PC-9 (cell line): ENCODE measurements around the gene PIGX. TPM values are rescaled to one million over a fixed set of nuclear protein-coding genes. Genes with fewer than 3 reads are reported as not detected.
"Not testable (repeated sequence)": the region's sequence is repeated elsewhere in the genome, so short reads cannot be mapped to it uniquely, and the experiment has no call there.

Experiments
- BruUV-seq: library from RNA; stranded (reverse); fragments of 400-500 nt; replicated peaks from 2 replicates; lab custom pipeline; 2021; lab: Mats Ljungman, UMichigan
- CTCF ChIA-PET: fragments of 300-600 bp; sonication (Branson Sonifier 250); formaldehyde crosslinking; loops from one replicate; lab custom pipeline; 2022; ENCODE audit warnings: antibody characterized with exemption; lab: Charles Lee
- POLR2A ChIA-PET: fragments of 300-600 bp; sonication (Branson Sonifier 250); formaldehyde crosslinking; loops from one replicate; lab custom pipeline; 2022; ENCODE audit warnings: antibody characterized with exemption; ENCODE audit not compliant: unreplicated experiment; lab: Charles Lee
- DNase-seq, 2 experiments: peaks; one replicate each; pipeline versions ENCODE4 v3.0.0 to v3.0.0-alpha.2; 2015 to 2022; ENCODE audit warnings: mixed read lengths in 1 of 2
- H2AFZ ChIP-seq: fragments of 200-600 bp; sonication (generic); 2 replicates; pipeline ENCODE4 v1.8.1; 2017; ENCODE audit warnings: antibody characterized with exemption
- H3F3A ChIP-seq: fragments of 200-600 bp; sonication (generic); 2 replicates; pipeline ENCODE4 v1.8.1; 2017; ENCODE audit warnings: antibody characterized with exemption, mild to moderate bottlenecking, low read depth; ENCODE audit not compliant: insufficient read depth
- H3K27ac ChIP-seq: fragments of 200-600 bp; sonication (generic); 2 replicates; pipeline ENCODE4 v1.6.1; 2016; ENCODE audit warnings: mixed run types
- H3K27me3 ChIP-seq: fragments of 200-600 bp; sonication (generic); 2 replicates; pipeline ENCODE4 v1.6.1; 2016; ENCODE audit warnings: low read depth, mixed run types; ENCODE audit not compliant: insufficient read depth
- H3K36me3 ChIP-seq: fragments of 200-600 bp; sonication (generic); 2 replicates; pipeline ENCODE4 v1.6.1; 2016; ENCODE audit warnings: low read depth, mixed run types
- H3K4me1 ChIP-seq: fragments of 200-600 bp; sonication (generic); replicated peaks from 2 replicates; pipeline ENCODE4 v1.6.1; 2016; ENCODE audit warnings: mixed run types; ENCODE audit not compliant: insufficient read depth
- H3K4me2 ChIP-seq: fragments of 200-600 bp; sonication (generic); 2 replicates; pipeline ENCODE4 v1.6.1; 2017; ENCODE audit warnings: mixed run types
- H3K4me3 ChIP-seq: fragments of 200-600 bp; sonication (generic); 2 replicates; pipeline ENCODE4 v1.6.1; 2016; ENCODE audit warnings: mixed run types
- H3K79me2 ChIP-seq: fragments of 200-600 bp; sonication (generic); 2 replicates; pipeline ENCODE4 v1.6.1; 2017; ENCODE audit warnings: low read depth, mixed run types
- H3K9me2 ChIP-seq: fragments of 200-600 bp; sonication (generic); 2 replicates; pipeline ENCODE4 v1.8.1; 2017; ENCODE audit warnings: mild to moderate bottlenecking; ENCODE audit not compliant: insufficient read depth
- H3K9me3 ChIP-seq: fragments of 200-600 bp; sonication (generic); 2 replicates; pipeline ENCODE4 v1.8.1; 2016; ENCODE audit warnings: low read depth; ENCODE audit not compliant: insufficient read depth
- H4K20me1 ChIP-seq: fragments of 200-600 bp; sonication (generic); 2 replicates; pipeline ENCODE4 v1.8.1; 2017; ENCODE audit not compliant: insufficient read depth
- CTCF ChIP-seq: fragments of 200-600 bp; sonication (generic); conservative IDR thresholded peaks from 2 replicates; pipeline ENCODE4 v1.6.1; 2017; ENCODE audit warnings: mixed run types, antibody characterized with exemption, mild to moderate bottlenecking, moderate library complexity
- EZH2 ChIP-seq: fragments of 200-600 bp; sonication (generic); IDR thresholded peaks from 2 replicates; pipeline ENCODE4 v1.8.0; 2017; ENCODE audit warnings: antibody characterized with exemption, low read depth
- intact Hi-C: fragments of 100-400 bp; cut with micrococcal nuclease; formaldehyde crosslinking; loops from one replicate; pipeline ENCODE4 v1.10.0; 2022; ENCODE audit not compliant: unreplicated experiment
- total RNA-seq: library from RNA; stranded (reverse); gene quantifications from 2 replicates; pipeline ENCODE4 v1.2.3, GENCODE V29; 2021

PIGX gene
- total RNA-seq, 1 experiment from 2014 or later: 47.6 TPM

- Histone ChIP-seq H3K36me3 (no peaks in the 10 kb centered on the region), H3K9me2 (no peaks in the 10 kb centered on the region), H3K4me3 (peak overlapping the region; percentile 93), H2AFZ (peak overlapping the region; percentile 99), H3K27ac (peak overlapping the region; percentile 43), H3K9me3 (no peaks in the 10 kb centered on the region), H3K4me2 (peak overlapping the region; percentile 91), H3K79me2 (peaks cover 12% of the 10 kb centered on the region), H3K4me1 (peaks cover 18% of the 10 kb centered on the region), H4K20me1 (no peaks in the 10 kb centered on the region), H3F3A (peaks cover 16% of the 10 kb centered on the region), H3K27me3 (no peaks in the 10 kb centered on the region)
- DNase-seq: no peak
- no peak for TF ChIP-seq EZH2
- POLR2A ChIA-PET: interaction anchor here (0.6 to 1.0 kb wide), 3 partner anchors 27 to 103 kb away, joined by 3 to 4 read pairs (median 4); partner anchors contain the start of gene PAK2
- intact Hi-C loops: loop anchor here (5.0 kb wide), 1 partner anchor 230 kb away; the partner anchor contains the start of gene NCBP2
- TSS peak; percentile 68 for BruUV-seq
- CTCF ChIA-PET: interaction anchor here (0.6 to 1.2 kb wide), 3 partner anchors 27 to 103 kb away, joined by 3 to 4 read pairs (median 3); partner anchors contain the start of gene PAK2
Observed at GRCh38 chr3:196712514-196713413, 587 bp downstream of the PIGX start.

GRCh38 chr3:196717162-196717561 lies 5.0 kb downstream of the PIGX start:
- CTCF ChIA-PET, H3F3A ChIP-seq, BruUV-seq, DNase-seq, H3K9me3 ChIP-seq, intact Hi-C loops, H3K4me2 ChIP-seq, H3K27ac ChIP-seq, H3K4me1 ChIP-seq, H3K4me3 ChIP-seq, H2AFZ ChIP-seq, H4K20me1 ChIP-seq, H3K27me3 ChIP-seq, H3K9me2 ChIP-seq, POLR2A ChIA-PET: not testable (repeated sequence)
- H3K36me3 ChIP-seq: peaks cover 14% of the 10 kb centered on the region
- peaks cover 12% of the 10 kb centered on the region for H3K79me2 ChIP-seq

- Histone ChIP-seq H3K27me3 (no peaks in the 10 kb centered on the region), H3F3A (peaks cover 9% of the 10 kb centered on the region), H2AFZ (no peak overlapping the region), H3K9me3 (no peaks in the 10 kb centered on the region), H3K27ac (no peak overlapping the region), H3K4me3 (no peak overlapping the region), H3K4me1 (peaks cover 10% of the 10 kb centered on the region), H4K20me1 (no peaks in the 10 kb centered on the region), H3K9me2 (no peaks in the 10 kb centered on the region), H3K36me3 (peaks cover 29% of the 10 kb centered on the region), H3K4me2 (no peak overlapping the region), H3K79me2 (no peaks in the 10 kb centered on the region)
- POLR2A ChIA-PET: interaction anchor here (0.7 kb wide), 1 partner anchor 219 kb away, joined by 6 read pairs; no protein-coding TSS in a partner anchor
- BruUV-seq: no TSS peak
- CTCF ChIA-PET: no interaction called here
- DNase-seq: no peak
- TF ChIP-seq EZH2 (no peak), CTCF (no peak)
- intact Hi-C loops: no loop called here
Observed at GRCh38 chr3:196721097-196721496, 8.9 kb downstream of the PIGX start.
